ENCODE results near the gene ITPR1.

The ITPR1 gene

GRCh38 chr3:4509043-4509442, 15.9 kb downstream of the ITPR1 start (continued):
- TF ChIP-seq TOX (CRISPR knock-in tag; IDR thresholded peaks at IDR 0.05; ENCODE audit: borderline replicate concordance) (no peak), ZFP30 (CRISPR knock-in tag; IDR thresholded peaks at IDR 0.05) (no peak), GLIS3 (CRISPR knock-in tag; IDR thresholded peaks at IDR 0.05) (no peak), OSR1 (CRISPR knock-in tag; IDR thresholded peaks at IDR 0.05) (no peak)

- TF ChIP-seq SNAI2 (CRISPR knock-in tag; IDR thresholded peaks at IDR 0.05): no peak
- TF ChIP-seq ZFP3 (CRISPR knock-in tag; IDR thresholded peaks at IDR 0.05): no peak
- no peak for TF ChIP-seq PATZ1 (CRISPR knock-in tag; IDR thresholded peaks at IDR 0.05; ENCODE audit: borderline replicate concordance)
- no peak for TF ChIP-seq GLIS3 (CRISPR knock-in tag; IDR thresholded peaks at IDR 0.05)
- TF ChIP-seq ZFP30 (CRISPR knock-in tag; IDR thresholded peaks at IDR 0.05): no peak
- no peak for TF ChIP-seq ZC3H10 (CRISPR knock-in tag; IDR thresholded peaks at IDR 0.05)
- no peak for TF ChIP-seq ZNF70 (CRISPR knock-in tag; IDR thresholded peaks at IDR 0.05)
- ATAC-seq: no peak
These were observed 17.0 kb downstream of the ITPR1 start for GRCh38 chr3:4509983-4510755.

- no peak for ATAC-seq
- no peak for TF ChIP-seq ZNF70 (CRISPR knock-in tag; IDR thresholded peaks at IDR 0.05)
- no peak for TF ChIP-seq CSRNP3 (CRISPR knock-in tag; IDR thresholded peaks at IDR 0.05)
- TF ChIP-seq TCF4 (CRISPR knock-in tag; IDR thresholded peaks at IDR 0.05; ENCODE audit: borderline replicate concordance): no peak
- TF ChIP-seq PATZ1 (CRISPR knock-in tag; IDR thresholded peaks at IDR 0.05; ENCODE audit: borderline replicate concordance): no peak
- TF ChIP-seq OSR1 (CRISPR knock-in tag; IDR thresholded peaks at IDR 0.05): no peak
- no peak for TF ChIP-seq ZNF565 (CRISPR knock-in tag; conservative IDR thresholded peaks at IDR 0.05; ENCODE audit: low read depth)
- TF ChIP-seq ZC3H10 (CRISPR knock-in tag; IDR thresholded peaks at IDR 0.05): no peak
- TF ChIP-seq ZFP3 (CRISPR knock-in tag; IDR thresholded peaks at IDR 0.05): no peak
- no peak for TF ChIP-seq PPARA (CRISPR knock-in tag; IDR thresholded peaks at IDR 0.05; ENCODE audit: borderline replicate concordance)
- TF ChIP-seq, protein P1, sequence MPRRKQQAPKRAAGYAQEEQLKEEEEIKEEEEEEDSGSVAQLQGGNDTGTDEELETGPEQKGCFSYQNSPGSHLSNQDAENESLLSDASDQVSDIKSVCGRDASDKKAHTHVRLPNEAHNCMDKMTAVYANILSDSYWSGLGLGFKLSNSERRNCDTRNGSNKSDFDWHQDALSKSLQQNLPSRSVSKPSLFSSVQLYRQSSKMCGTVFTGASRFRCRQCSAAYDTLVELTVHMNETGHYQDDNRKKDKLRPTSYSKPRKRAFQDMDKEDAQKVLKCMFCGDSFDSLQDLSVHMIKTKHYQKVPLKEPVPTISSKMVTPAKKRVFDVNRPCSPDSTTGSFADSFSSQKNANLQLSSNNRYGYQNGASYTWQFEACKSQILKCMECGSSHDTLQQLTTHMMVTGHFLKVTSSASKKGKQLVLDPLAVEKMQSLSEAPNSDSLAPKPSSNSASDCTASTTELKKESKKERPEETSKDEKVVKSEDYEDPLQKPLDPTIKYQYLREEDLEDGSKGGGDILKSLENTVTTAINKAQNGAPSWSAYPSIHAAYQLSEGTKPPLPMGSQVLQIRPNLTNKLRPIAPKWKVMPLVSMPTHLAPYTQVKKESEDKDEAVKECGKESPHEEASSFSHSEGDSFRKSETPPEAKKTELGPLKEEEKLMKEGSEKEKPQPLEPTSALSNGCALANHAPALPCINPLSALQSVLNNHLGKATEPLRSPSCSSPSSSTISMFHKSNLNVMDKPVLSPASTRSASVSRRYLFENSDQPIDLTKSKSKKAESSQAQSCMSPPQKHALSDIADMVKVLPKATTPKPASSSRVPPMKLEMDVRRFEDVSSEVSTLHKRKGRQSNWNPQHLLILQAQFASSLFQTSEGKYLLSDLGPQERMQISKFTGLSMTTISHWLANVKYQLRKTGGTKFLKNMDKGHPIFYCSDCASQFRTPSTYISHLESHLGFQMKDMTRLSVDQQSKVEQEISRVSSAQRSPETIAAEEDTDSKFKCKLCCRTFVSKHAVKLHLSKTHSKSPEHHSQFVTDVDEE (CRISPR knock-in tag; IDR thresholded peaks at IDR 0.05): no peak
- TF ChIP-seq, protein P2, sequence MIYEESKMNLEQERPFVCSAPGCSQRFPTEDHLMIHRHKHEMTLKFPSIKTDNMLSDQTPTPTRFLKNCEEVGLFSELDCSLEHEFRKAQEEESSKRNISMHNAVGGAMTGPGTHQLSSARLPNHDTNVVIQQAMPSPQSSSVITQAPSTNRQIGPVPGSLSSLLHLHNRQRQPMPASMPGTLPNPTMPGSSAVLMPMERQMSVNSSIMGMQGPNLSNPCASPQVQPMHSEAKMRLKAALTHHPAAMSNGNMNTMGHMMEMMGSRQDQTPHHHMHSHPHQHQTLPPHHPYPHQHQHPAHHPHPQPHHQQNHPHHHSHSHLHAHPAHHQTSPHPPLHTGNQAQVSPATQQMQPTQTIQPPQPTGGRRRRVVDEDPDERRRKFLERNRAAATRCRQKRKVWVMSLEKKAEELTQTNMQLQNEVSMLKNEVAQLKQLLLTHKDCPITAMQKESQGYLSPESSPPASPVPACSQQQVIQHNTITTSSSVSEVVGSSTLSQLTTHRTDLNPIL (CRISPR knock-in tag; IDR thresholded peaks at IDR 0.05; ENCODE audit: low read depth): no peak
- no peak for TF ChIP-seq SNAI2 (CRISPR knock-in tag; IDR thresholded peaks at IDR 0.05)
- no peak for TF ChIP-seq ARNTL (CRISPR knock-in tag; IDR thresholded peaks at IDR 0.05; ENCODE audit: borderline replicate concordance, low read depth)
- TF ChIP-seq ISL1 (CRISPR knock-in tag; IDR thresholded peaks at IDR 0.05): no peak
These were observed 18.5 kb downstream of the ITPR1 start for GRCh38 chr3:4511491-4512262.

Data from SK-N-SH treated with all-trans-retinoic acid at 6 μM for 48 hours (cell line).